Natural killer cell treated with Interleukin-12 subunit alpha and Interleukin-12 subunit beta and Interleukin-15 and Interleukin-18, amount 100 ng/mL, for 72 hours (primary cell): ENCODE measurements around the gene SLC9A9. TPM values are rescaled to one million over a fixed set of nuclear protein-coding genes. Genes with fewer than 3 reads are reported as not detected.

Source experiments
- ATAC-seq, 2 donors: fragments of 150-1000 bp; cut with Tn5 transposase in 1 of 2; sonication (Bioruptor Pico), chemical (Tn5 transposase) in 1 of 2; 2 replicates each; pipeline ENCODE4 v1.10.0; 2021
- DNase-seq: peaks from one replicate; pipeline ENCODE4 v3.0.0; 2022; ENCODE audit warnings: low spot score
- H3K27ac Mint-ChIP-seq, 2 donors: 1 replicate in 1 of 2; 2 replicates in 1 of 2; pipeline ENCODE4 v1.8.0; 2022; ENCODE audit warnings: mixed read lengths in 2 of 2, mild to moderate bottlenecking in 1 of 2, moderate library complexity in 1 of 2
- H3K27me3 Mint-ChIP-seq, 2 donors: 1 replicate in 1 of 2; 2 replicates in 1 of 2; pipeline ENCODE4 v1.8.0; 2022; ENCODE audit warnings: mixed read lengths in 2 of 2
- H3K36me3 Mint-ChIP-seq: one replicate; pipeline ENCODE4 v1.8.0; 2022; ENCODE audit warnings: mixed read lengths
- H3K4me1 Mint-ChIP-seq, 2 donors: 1 replicate in 1 of 2; 2 replicates in 1 of 2; pipeline ENCODE4 v1.8.0; 2022; ENCODE audit warnings: low read depth in 2 of 2, mixed read lengths in 2 of 2, mild to moderate bottlenecking in 1 of 2
- H3K4me3 Mint-ChIP-seq: one replicate; pipeline ENCODE4 v1.8.0; 2022; ENCODE audit warnings: mixed read lengths
- H3K9me3 Mint-ChIP-seq: 2 replicates; pipeline ENCODE4 v1.8.0; 2022; ENCODE audit warnings: mixed read lengths
- total RNA-seq, 2 donors: library from RNA; stranded (reverse); gene quantifications; one replicate each; pipeline ENCODE4 v1.2.3, GENCODE V29; 2022

The SLC9A9 gene
- total RNA-seq, 2 donors from 2014 or later = 11.0 to 11.9 TPM

GRCh38 chr3:143469159-143469558 is 379.1 kb downstream of the SLC9A9 start:
- no peak for DNase-seq
- no peaks in the 10 kb centered on the region for H3K27me3 Mint-ChIP-seq
- H3K9me3 Mint-ChIP-seq = no peaks in the 10 kb centered on the region
- no peak for ATAC-seq
- no peak overlapping the region for H3K27ac Mint-ChIP-seq
- no peak overlapping the region for H3K4me3 Mint-ChIP-seq
- H3K4me1 Mint-ChIP-seq = peaks cover 0 to 6% of the 10 kb centered on the region in 2 donors
- no peaks in the 10 kb centered on the region for H3K36me3 Mint-ChIP-seq

- H3K36me3 Mint-ChIP-seq = no peaks in the 10 kb centered on the region
- DNase-seq (no peak), ATAC-seq (no peak)
- no peaks in the 10 kb centered on the region for H3K9me3 Mint-ChIP-seq
- H3K4me3 Mint-ChIP-seq = no peak overlapping the region
- H3K4me1 Mint-ChIP-seq = peaks cover 0 to 6% of the 10 kb centered on the region in 2 donors
- H3K27me3 Mint-ChIP-seq = no peaks in the 10 kb centered on the region
- no peak overlapping the region for H3K27ac Mint-ChIP-seq
These were observed 382.6 kb downstream of the SLC9A9 start for GRCh38 chr3:143465666-143466065.

GRCh38 chr3:143464850-143465249 is 383.4 kb downstream of the SLC9A9 start:
- no peaks in the 10 kb centered on the region for H3K9me3 Mint-ChIP-seq

GRCh38 chr3:143455480-143455879 is 392.8 kb downstream of the SLC9A9 start:
- Mint-ChIP-seq H3K36me3 (no peaks in the 10 kb centered on the region), H3K27ac (no peak overlapping the region), H3K4me1 (peaks cover 3 to 5% of the 10 kb centered on the region in 2 donors), H3K27me3 (no peaks in the 10 kb centered on the region), H3K9me3 (no peaks in the 10 kb centered on the region), H3K4me3 (no peak overlapping the region)
- DNase-seq (no peak), ATAC-seq (no peak)

More at GRCh38 chr3:143464850-143465249, 383.4 kb downstream of the SLC9A9 start:
- no peak for ATAC-seq
- Mint-ChIP-seq H3K4me1 (peaks cover 0 to 6% of the 10 kb centered on the region in 2 donors), H3K4me3 (no peak overlapping the region), H3K36me3 (no peaks in the 10 kb centered on the region), H3K27ac (no peak overlapping the region), H3K27me3 (no peaks in the 10 kb centered on the region)
- DNase-seq = no peak

DNA sequence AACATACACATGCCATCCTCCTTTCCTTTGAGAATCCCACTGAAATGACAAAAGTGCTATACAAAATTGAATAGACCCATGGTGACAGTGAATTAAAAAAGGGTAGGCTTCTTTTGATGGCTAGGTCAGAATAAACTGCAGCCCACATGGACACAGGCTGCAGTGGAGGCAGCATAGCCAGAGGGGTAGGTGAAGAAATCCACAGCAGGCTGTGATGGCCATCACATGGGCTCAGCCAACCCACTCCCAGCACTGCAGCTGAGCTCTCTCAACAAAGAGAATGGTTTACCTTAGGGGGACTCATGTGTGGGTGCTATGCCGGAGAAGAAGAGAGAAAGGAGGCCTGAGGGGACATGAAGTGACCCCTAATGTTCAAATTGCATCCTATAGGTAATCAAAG is 397.6 kb downstream of the SLC9A9 start:
- ATAC-seq = peak in 1 of 2 donors; percentile 17
- Mint-ChIP-seq H3K4me3 (no peak overlapping the region), H3K36me3 (no peaks in the 10 kb centered on the region), H3K27me3 (no peaks in the 10 kb centered on the region), H3K27ac (peak overlapping the region in 1 of 2 donors; percentile 51), H3K9me3 (no peaks in the 10 kb centered on the region), H3K4me1 (peaks cover 12 to 14% of the 10 kb centered on the region in 2 donors)
- DNase-seq = no peak

DNA sequence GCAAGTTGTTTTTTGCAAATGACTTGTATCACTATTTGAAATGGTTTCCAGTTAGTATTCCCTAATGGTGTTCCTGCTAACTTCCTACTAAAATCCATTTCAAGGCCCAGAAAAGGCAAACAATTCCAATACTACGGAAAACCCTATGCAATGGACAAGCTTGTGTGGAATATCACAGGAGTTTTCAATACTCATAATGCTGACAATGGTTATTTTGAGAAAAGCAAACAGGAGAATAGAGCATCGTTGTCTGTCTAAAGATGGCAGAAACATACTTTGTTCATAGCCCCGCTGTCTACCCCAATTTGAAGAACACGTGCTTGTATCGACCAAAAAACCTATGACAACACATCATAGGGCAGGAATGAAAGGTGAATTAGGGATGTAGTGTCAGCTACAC is 400.8 kb downstream of the SLC9A9 start:
- ATAC-seq (no peak), DNase-seq (no peak)
- Mint-ChIP-seq H3K36me3 (no peaks in the 10 kb centered on the region), H3K27me3 (no peaks in the 10 kb centered on the region), H3K4me3 (no peak overlapping the region), H3K27ac (no peak overlapping the region), H3K9me3 (no peaks in the 10 kb centered on the region), H3K4me1 (peaks cover 36 to 39% of the 10 kb centered on the region in 2 donors)

- H3K4me1 Mint-ChIP-seq = peaks cover 32 to 34% of the 10 kb centered on the region in 2 donors
- DNase-seq (no peak), ATAC-seq (peak; percentile 87 to 92)
- peak overlapping the region; percentile 36 to 77 for H3K27ac Mint-ChIP-seq
- no peaks in the 10 kb centered on the region for H3K27me3 Mint-ChIP-seq
- H3K4me3 Mint-ChIP-seq = peak overlapping the region; percentile 35
- no peaks in the 10 kb centered on the region for H3K36me3 Mint-ChIP-seq
- peaks cover 4% of the 10 kb centered on the region for H3K9me3 Mint-ChIP-seq
These were observed 403.1 kb downstream of the SLC9A9 start for GRCh38 chr3:143445118-143445517.

DNA sequence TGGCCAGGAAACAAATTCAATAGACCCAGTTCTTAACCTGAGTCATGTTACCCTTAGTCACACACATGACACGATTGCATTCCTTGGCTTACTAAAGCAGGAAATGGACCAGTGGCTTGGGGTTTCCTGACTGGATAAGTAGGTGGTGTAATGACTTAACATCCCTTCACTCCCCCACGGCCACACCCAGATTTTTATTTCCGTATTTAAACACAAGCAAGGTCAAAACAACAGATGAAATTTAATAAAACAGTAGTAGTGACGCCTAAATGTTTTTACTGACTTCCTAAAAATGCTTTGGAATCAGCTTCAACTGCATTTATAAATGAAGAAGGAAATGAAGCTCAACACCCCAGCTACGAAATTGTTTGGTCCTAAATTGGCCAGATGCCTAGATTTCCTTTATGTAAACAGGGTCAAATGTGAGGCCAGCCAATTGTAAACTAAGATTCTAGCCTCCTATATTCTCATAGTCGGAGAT is 404.4 kb downstream of the SLC9A9 start:
- DNase-seq = peak; percentile 67
- no peaks in the 10 kb centered on the region for H3K36me3 Mint-ChIP-seq
- peak overlapping the region; percentile 36 to 77 for H3K27ac Mint-ChIP-seq
- peak overlapping the region; percentile 38 for H3K4me3 Mint-ChIP-seq
- ATAC-seq = peak; percentile 74 to 81
- no peaks in the 10 kb centered on the region for H3K27me3 Mint-ChIP-seq
- H3K4me1 Mint-ChIP-seq = peaks cover 32 to 34% of the 10 kb centered on the region in 2 donors
- peaks cover 4% of the 10 kb centered on the region for H3K9me3 Mint-ChIP-seq

DNA sequence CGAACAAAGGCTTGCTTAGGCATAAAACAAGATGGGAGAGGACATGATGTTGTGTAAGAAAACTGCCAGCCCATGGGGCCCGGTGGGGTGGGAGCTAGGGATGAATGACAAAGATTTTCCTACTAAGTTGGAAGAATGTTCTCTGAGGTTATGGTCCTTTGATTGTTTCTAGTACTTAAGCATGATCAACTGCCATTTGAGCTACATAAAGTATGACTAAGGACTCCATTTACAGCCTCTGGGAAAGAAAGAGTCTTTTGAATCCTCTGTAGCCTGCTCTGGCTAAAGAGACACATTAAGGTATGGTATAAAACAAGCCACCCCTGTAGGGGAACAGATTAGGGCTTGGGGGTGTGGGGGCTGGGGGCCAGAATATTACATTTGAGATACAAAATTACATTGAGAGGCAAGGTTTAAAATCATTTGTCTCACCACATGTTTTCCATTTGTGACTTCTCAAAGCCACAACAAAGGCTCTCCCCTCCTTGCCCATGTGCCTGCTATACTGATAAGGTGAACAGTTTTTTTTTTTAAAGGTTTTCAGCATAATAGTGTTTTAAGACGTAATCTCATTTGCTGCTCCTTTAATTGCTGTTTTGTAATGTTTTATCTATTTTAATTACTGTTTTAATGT is 405.3 kb downstream of the SLC9A9 start:
- DNase-seq (no peak), ATAC-seq (no peak)
- Mint-ChIP-seq H3K4me3 (no peak overlapping the region), H3K4me1 (peaks cover 32 to 34% of the 10 kb centered on the region in 2 donors), H3K27me3 (no peaks in the 10 kb centered on the region), H3K36me3 (no peaks in the 10 kb centered on the region), H3K27ac (peak overlapping the region; percentile 36 to 77), H3K9me3 (peaks cover 4% of the 10 kb centered on the region)

DNA sequence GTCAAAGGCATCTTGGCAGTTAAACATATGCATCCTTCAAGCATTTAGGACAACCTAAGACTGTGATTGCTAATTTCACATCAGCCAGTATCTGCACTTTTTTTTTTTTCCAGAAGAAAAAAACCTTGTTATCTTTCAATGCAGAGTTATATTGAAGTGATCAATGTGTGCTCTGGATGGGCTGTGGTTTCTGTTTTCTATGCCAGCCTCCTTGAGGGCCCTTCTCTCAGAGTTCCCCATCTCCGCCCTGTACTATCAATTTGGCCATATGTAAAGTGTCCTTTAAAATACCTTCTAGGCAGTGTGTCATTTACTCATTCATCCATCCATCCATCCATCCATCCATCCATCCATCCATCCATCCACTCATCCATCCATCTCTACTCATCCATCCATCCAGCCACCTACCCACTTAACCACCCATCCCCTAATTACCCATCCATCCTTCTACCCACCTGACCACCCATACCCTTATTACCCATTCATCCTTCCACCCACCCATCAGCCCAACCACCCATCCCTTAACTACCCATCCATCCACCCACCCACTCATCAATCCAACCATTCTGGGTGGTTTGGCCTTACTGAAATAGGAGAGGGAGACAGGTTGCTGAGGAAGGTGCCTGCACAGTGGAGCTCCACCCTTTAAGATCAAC is 406.6 kb downstream of the SLC9A9 start:
- Mint-ChIP-seq H3K36me3 (no peaks in the 10 kb centered on the region), H3K4me1 (peaks cover 30 to 34% of the 10 kb centered on the region in 2 donors), H3K27ac (no peak overlapping the region), H3K4me3 (no peak overlapping the region), H3K27me3 (no peaks in the 10 kb centered on the region), H3K9me3 (peaks cover 4% of the 10 kb centered on the region)
- DNase-seq (no peak), ATAC-seq (no peak)

DNA sequence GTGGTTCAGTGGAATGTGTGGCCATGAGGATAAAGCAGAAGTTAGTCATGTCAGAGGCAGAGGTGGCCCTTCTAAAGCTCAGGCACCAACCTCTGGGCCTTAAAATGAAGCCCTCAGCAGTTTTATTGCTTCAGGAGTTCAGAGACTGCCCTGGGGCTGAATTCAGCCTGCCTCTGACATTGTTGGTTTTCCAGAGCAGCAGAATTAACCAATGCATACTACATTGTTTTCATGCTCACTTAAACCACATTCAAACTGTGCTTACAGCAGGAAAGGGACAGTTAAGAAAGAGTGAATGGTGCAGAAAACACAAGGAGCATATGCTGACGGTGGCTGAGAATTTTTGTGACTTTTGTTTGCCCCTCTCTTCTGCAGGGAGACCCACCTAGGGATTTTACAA is 408.5 kb downstream of the SLC9A9 start:
- H3K4me1 Mint-ChIP-seq = peaks cover 16 to 17% of the 10 kb centered on the region in 2 donors
- H3K36me3 Mint-ChIP-seq = no peaks in the 10 kb centered on the region
- peaks cover 4% of the 10 kb centered on the region for H3K9me3 Mint-ChIP-seq
- no peaks in the 10 kb centered on the region for H3K27me3 Mint-ChIP-seq
- H3K4me3 Mint-ChIP-seq = no peak overlapping the region
- no peak overlapping the region for H3K27ac Mint-ChIP-seq
- ATAC-seq = no peak
- no peak for DNase-seq

DNA sequence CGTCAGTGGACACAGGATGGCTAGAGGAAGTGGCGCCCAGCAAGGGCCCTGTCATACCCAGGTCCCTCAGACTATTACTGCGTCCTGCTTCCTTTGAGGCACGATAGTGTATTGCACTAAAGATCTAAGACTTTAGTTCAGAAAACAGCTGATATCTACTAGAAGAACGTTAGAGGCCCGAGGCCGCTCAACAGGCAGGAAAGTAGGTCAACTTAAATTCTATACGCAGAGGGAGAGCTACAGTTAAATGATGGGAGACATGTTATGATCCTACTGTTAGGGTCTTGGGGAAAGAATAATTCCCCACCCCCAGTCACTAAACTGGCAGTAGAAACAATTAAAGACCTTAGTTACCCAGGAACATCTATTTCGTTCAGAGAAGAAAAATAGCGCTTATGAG is 410.9 kb downstream of the SLC9A9 start:
- H3K4me1 Mint-ChIP-seq = no peaks in the 10 kb centered on the region
- no peak for DNase-seq
- no peaks in the 10 kb centered on the region for H3K27me3 Mint-ChIP-seq
- H3K27ac Mint-ChIP-seq = peak overlapping the region in 1 of 2 donors; percentile 22
- H3K36me3 Mint-ChIP-seq = no peaks in the 10 kb centered on the region
- H3K4me3 Mint-ChIP-seq = no peak overlapping the region
- no peak for ATAC-seq
- H3K9me3 Mint-ChIP-seq = peaks cover 4% of the 10 kb centered on the region

DNA sequence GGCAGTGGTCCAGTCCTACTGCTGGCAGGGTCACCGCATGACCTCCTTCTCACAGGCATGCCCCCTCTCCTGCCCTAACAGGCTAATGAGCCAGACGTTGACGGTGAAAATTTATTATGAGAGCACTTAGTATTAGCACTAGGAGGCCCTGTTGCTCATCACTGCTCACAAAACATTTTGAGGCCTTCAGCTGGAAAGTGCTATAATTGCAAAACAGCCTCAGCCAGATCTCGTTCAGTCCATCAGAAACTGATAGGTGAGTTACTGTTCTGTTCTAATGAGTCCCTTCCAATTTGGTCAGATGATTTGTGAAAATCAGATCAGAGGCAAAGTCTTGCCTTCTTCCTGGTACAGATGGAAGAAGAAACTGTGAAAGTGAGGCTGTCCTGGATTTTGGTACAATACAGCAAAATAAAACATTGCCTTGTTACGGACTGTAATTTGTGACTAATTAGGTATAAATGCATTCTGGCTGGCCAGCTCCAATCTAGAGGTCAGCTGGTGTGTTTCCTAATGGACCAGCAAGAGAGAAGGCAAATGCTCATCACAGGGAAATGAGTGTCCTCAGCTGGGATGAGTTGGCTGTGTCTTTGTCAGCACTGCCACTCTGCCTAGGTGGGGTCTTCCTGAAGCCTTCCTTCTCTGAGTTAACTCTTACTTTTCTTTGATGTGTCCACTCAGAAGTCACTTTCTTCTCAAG is 411.9 kb downstream of the SLC9A9 start:
- Mint-ChIP-seq H3K36me3 (no peaks in the 10 kb centered on the region), H3K27me3 (no peaks in the 10 kb centered on the region), H3K9me3 (no peaks in the 10 kb centered on the region), H3K4me3 (no peak overlapping the region), H3K27ac (peak overlapping the region in 1 of 2 donors; percentile 70), H3K4me1 (peaks cover 5 to 6% of the 10 kb centered on the region in 2 donors)
- no peak for DNase-seq
- no peak for ATAC-seq
